SK-N-SH treated with all-trans-retinoic acid at 6 μM for 48 hours (cell line): ENCODE data around the gene PRMT3.

Experiments
- ATAC-seq: fragments of 200-7000 bp; cut with Tn5 transposase; 3 replicates; pipeline ENCODE4 v1.9.1; 2020; ENCODE audit warnings: mild to moderate bottlenecking, moderate library complexity
- ARNTL ChIP-seq: fragments of 450-650 bp; formaldehyde crosslinking; IDR thresholded peaks from 2 replicates; pipeline ENCODE4 v1.5.0; 2020; ENCODE audit warnings: low read depth, mild to moderate bottlenecking, moderate library complexity, borderline replicate concordance
- BACH2 ChIP-seq: fragments of 250-450 bp; sonication (Bioruptor Pico); IDR thresholded peaks from 2 replicates; pipeline ENCODE4 v1.9.0; 2021; ENCODE audit warnings: mild to moderate bottlenecking, borderline replicate concordance
- CREB5 ChIP-seq: fragments of 250-450 bp; sonication (Bioruptor Pico); IDR thresholded peaks from 2 replicates; pipeline ENCODE4 v1.5.1; 2020; ENCODE audit warnings: low read depth, mild to moderate bottlenecking, moderate library complexity
- CSDC2 ChIP-seq: fragments of 250-450 bp; sonication (Bioruptor Pico); IDR thresholded peaks from 2 replicates; pipeline ENCODE4 v1.5.0; 2020; ENCODE audit warnings: mild to moderate bottlenecking, moderate library complexity
- GLIS3 ChIP-seq: fragments of 250-450 bp; sonication (Bioruptor Pico); IDR thresholded peaks from 2 replicates; pipeline ENCODE4 v1.5.0; 2020; ENCODE audit warnings: mild to moderate bottlenecking, moderate library complexity
- ISL1 ChIP-seq: fragments of 250-450 bp; sonication (Bioruptor Pico); IDR thresholded peaks from 2 replicates; pipeline ENCODE4 v2.1.2; 2022; ENCODE audit warnings: mild to moderate bottlenecking, moderate library complexity
- OSR1 ChIP-seq: fragments of 250-450 bp; sonication (Bioruptor Pico); IDR thresholded peaks from 2 replicates; pipeline ENCODE4 v1.8.0; 2022; ENCODE audit warnings: moderate library complexity, mild to moderate bottlenecking, inconsistent platforms
- PATZ1 ChIP-seq: fragments of 250-450 bp; sonication (Bioruptor Pico); IDR thresholded peaks from 2 replicates; pipeline ENCODE4 v1.8.0; 2020; ENCODE audit warnings: mild to moderate bottlenecking, moderate library complexity, borderline replicate concordance
- POU6F1 ChIP-seq: fragments of 250-450 bp; sonication (Bioruptor Pico); IDR thresholded peaks from 2 replicates; pipeline ENCODE4 v1.8.0; 2021; ENCODE audit warnings: low read depth, mild to moderate bottlenecking, moderate library complexity, borderline replicate concordance
- PPARA ChIP-seq: fragments of 250-450 bp; sonication (Bioruptor Pico); IDR thresholded peaks from 2 replicates; pipeline ENCODE4 v1.5.0; 2020; ENCODE audit warnings: mild to moderate bottlenecking, borderline replicate concordance
- TCF4 ChIP-seq: fragments of 250-450 bp; sonication (Bioruptor Pico); IDR thresholded peaks from 2 replicates; pipeline ENCODE4 v1.8.0; 2021; ENCODE audit warnings: mild to moderate bottlenecking, moderate library complexity, borderline replicate concordance
- TOX ChIP-seq: fragments of 250-450 bp; sonication (Bioruptor Pico); IDR thresholded peaks from 2 replicates; pipeline ENCODE4 v1.8.0; 2021; ENCODE audit warnings: mild to moderate bottlenecking, moderate library complexity, borderline replicate concordance
- TSHZ2 ChIP-seq: fragments of 250-450 bp; sonication (Bioruptor Pico); IDR thresholded peaks from 2 replicates; pipeline ENCODE4 v1.5.0; 2020; ENCODE audit warnings: mild to moderate bottlenecking, moderate library complexity
- ZC3H10 ChIP-seq: fragments of 250-450 bp; sonication (Bioruptor Pico); IDR thresholded peaks from 2 replicates; pipeline ENCODE4 v1.5.1; 2021; ENCODE audit warnings: mild to moderate bottlenecking, moderate library complexity
- ZFP30 ChIP-seq: fragments of 450-650 bp; formaldehyde crosslinking; IDR thresholded peaks from 2 replicates; pipeline ENCODE4 v1.5.0; 2022; ENCODE audit warnings: mild to moderate bottlenecking, moderate library complexity
- ZNF70 ChIP-seq: fragments of 450-650 bp; formaldehyde crosslinking; IDR thresholded peaks from 2 replicates; pipeline ENCODE4 v1.5.0; 2020; ENCODE audit warnings: mild to moderate bottlenecking, moderate library complexity
- ZNF8 ChIP-seq: fragments of 450-650 bp; formaldehyde crosslinking; IDR thresholded peaks from 2 replicates; pipeline ENCODE4 v1.5.0; 2020; ENCODE audit warnings: mild to moderate bottlenecking, moderate library complexity

Gene PRMT3

GRCh38 chr11:20474176-20474881 is 86.8 kb downstream of the PRMT3 start:
- TF ChIP-seq ZC3H10 (CRISPR knock-in tag), result no peak
- no peak for TF ChIP-seq ISL1 (CRISPR knock-in tag)
- no peak for ATAC-seq

GRCh38 chr11:20474882-20475517 is 87.5 kb downstream of the PRMT3 start:
- ATAC-seq, result no peak
- TF ChIP-seq CREB5 (CRISPR knock-in tag) (no peak), BACH2 (CRISPR knock-in tag) (no peak), ZNF8 (CRISPR knock-in tag) (no peak), TOX (CRISPR knock-in tag) (no peak), CSDC2 (no peak), TCF4 (CRISPR knock-in tag) (no peak), TSHZ2 (no peak), PPARA (CRISPR knock-in tag) (no peak), ARNTL (CRISPR knock-in tag) (no peak), ISL1 (CRISPR knock-in tag) (no peak), ZFP30 (CRISPR knock-in tag) (no peak), OSR1 (no peak), GLIS3 (CRISPR knock-in tag) (no peak), PATZ1 (CRISPR knock-in tag) (no peak), ZC3H10 (CRISPR knock-in tag) (no peak), POU6F1 (CRISPR knock-in tag) (no peak)

- no peak for ATAC-seq
- no peak for TF ChIP-seq ZFP30 (CRISPR knock-in tag)
- TF ChIP-seq GLIS3 (CRISPR knock-in tag), result no peak
- TF ChIP-seq TSHZ2, result no peak
- no peak for TF ChIP-seq ZC3H10 (CRISPR knock-in tag)
- TF ChIP-seq ZNF70 (CRISPR knock-in tag), result no peak
Observed at GRCh38 chr11:20477418-20478090, 90.0 kb downstream of the PRMT3 start.
